NCI-H146 treated with DMSO at 0.1 percent for 48 hours (cell line): ENCODE measurements around the gene TMEM107.
A peak's percentile ranks its signal among the peaks of the same experiment; 100 is the strongest.
"Not testable (repeated sequence)": the region's sequence is repeated elsewhere in the genome, so short reads cannot be mapped to it uniquely, and the experiment has no call there.

ENCODE experiments used
- DNase-seq: peaks from one replicate; lab custom pipeline; 2025; ENCODE audit not compliant: unreplicated experiment; lab: John Stamatoyannopoulos, UW

The TMEM107 gene

GRCh38 chr17:8189711-8190477 is 13.7 kb upstream of the TMEM107 start, which contains the start of gene BORCS6:
BORCS6 (minus strand) TSS chr17:8190180; CDS start chr17:8190140, 40 bp downstream.
- peak; percentile 94 for DNase-seq

- no peak for DNase-seq
Measured at GRCh38 chr17:8189041-8189710, 13.0 kb upstream of the TMEM107 start.

GRCh38 chr17:8188263-8188839 is 12.2 kb upstream of the TMEM107 start:
- no peak for DNase-seq

- peak; percentile 98 for DNase-seq
Measured at GRCh38 chr17:8187517-8188262, 11.5 kb upstream of the TMEM107 start.

GRCh38 chr17:8186787-8187516 is 10.8 kb upstream of the TMEM107 start:
- peak; percentile 99 for DNase-seq

- no peak for DNase-seq
Measured at GRCh38 chr17:8186446-8186786, 10.2 kb upstream of the TMEM107 start.

GRCh38 chr17:8185582-8186445 is 9.6 kb upstream of the TMEM107 start:
- DNase-seq: peak; percentile 68

- DNase-seq: no peak
Measured at GRCh38 chr17:8176998-8177731, 985 bp upstream of the TMEM107 start.

GRCh38 chr17:8175795-8176196 is 384 bp downstream of the TMEM107 start:
- peak; percentile 19 for DNase-seq

- DNase-seq: no peak
Measured at GRCh38 chr17:8173871-8174322, 2.3 kb downstream of the TMEM107 start.

- peak; percentile 88 for DNase-seq
Measured at GRCh38 chr17:8173056-8173870, 2.9 kb downstream of the TMEM107 start.

- DNase-seq: not testable (repeated sequence)
Measured at GRCh38 chr17:8170186-8170585, 6.0 kb downstream of the TMEM107 start.

- no peak for DNase-seq
Measured at GRCh38 chr17:8167526-8167925, 8.7 kb downstream of the TMEM107 start.

- no peak for DNase-seq
Measured at GRCh38 chr17:8166731-8167130, 9.4 kb downstream of the TMEM107 start.

GRCh38 chr17:8164815-8165131 is 11.4 kb downstream of the TMEM107 start:
- DNase-seq: no peak

- no peak for DNase-seq
Measured at GRCh38 chr17:8163978-8164814, 12.0 kb downstream of the TMEM107 start.
